ELF-1 (cell line): Measurements from ENCODE around the gene LBR.

Source experiments
- DNase-seq: peaks from one replicate; pipeline ENCODE4 v3.0.0-alpha.2; 2016; ENCODE audit warnings: low read depth, low spot score

The LBR gene

GRCh38 chr1:225446595-225446960 lies 18.7 kb upstream of the LBR start:
- DNase-seq = peak; percentile 88

- peak; percentile 77 for DNase-seq
Measured at GRCh38 chr1:225445639-225446594, 18.1 kb upstream of the LBR start.

- no peak for DNase-seq
Measured at GRCh38 chr1:225442123-225442505, 14.3 kb upstream of the LBR start.

- DNase-seq = no peak
Measured at GRCh38 chr1:225441314-225442122, 13.7 kb upstream of the LBR start.

GRCh38 chr1:225440380-225441221 lies 12.8 kb upstream of the LBR start:
- no peak for DNase-seq

GRCh38 chr1:225437710-225438437 lies 10.0 kb upstream of the LBR start:
- DNase-seq = no peak

GRCh38 chr1:225435957-225436392 lies 8.1 kb upstream of the LBR start:
- DNase-seq = no peak

GRCh38 chr1:225435487-225435886 lies 7.6 kb upstream of the LBR start:
- no peak for DNase-seq

- no peak for DNase-seq
Measured at GRCh38 chr1:225435076-225435475, 7.2 kb upstream of the LBR start.

GRCh38 chr1:225434046-225434445 lies 6.2 kb upstream of the LBR start:
- DNase-seq = no peak

GRCh38 chr1:225431081-225431863 lies 3.4 kb upstream of the LBR start:
- DNase-seq = no peak

- DNase-seq = no peak
Measured at GRCh38 chr1:225430301-225430700, 2.5 kb upstream of the LBR start.

- DNase-seq = no peak
Measured at GRCh38 chr1:225428881-225429455, 1.1 kb upstream of the LBR start.

- peak; percentile 94 for DNase-seq
Measured at GRCh38 chr1:225428068-225428880, 436 bp upstream of the LBR start.

- DNase-seq = no peak
Measured at GRCh38 chr1:225426395-225427234, 1.2 kb downstream of the LBR start.

GRCh38 chr1:225425201-225425786 lies 2.5 kb downstream of the LBR start:
- DNase-seq = peak; percentile 45

GRCh38 chr1:225424562-225425200 lies 3.2 kb downstream of the LBR start:
- no peak for DNase-seq
